Measurements from ENCODE around the gene MSI2.

Gene MSI2

DNA sequence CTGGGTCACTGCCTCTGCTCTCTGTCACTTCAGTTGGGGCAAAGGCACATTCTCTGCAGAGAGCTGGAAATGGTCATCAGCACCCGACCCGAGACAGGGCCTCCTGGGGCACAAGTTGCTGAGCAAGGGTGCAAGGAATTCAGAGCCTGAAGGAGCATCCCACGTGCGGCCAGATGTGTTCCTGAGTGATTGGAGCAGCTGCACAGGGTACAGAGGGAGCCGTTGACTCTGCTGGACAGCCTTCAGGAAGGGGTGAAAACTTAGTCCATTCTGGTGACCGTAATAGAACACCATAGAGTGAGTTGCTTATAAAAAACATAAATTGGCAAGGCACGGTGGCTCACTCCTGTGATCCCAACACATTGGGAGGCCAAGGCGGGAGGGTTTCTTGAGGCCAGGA lies 382.0 kb downstream of the MSI2 start:
- no peak for DNase-seq (ENCODE audit: low read depth in 2 of 2)

DNA sequence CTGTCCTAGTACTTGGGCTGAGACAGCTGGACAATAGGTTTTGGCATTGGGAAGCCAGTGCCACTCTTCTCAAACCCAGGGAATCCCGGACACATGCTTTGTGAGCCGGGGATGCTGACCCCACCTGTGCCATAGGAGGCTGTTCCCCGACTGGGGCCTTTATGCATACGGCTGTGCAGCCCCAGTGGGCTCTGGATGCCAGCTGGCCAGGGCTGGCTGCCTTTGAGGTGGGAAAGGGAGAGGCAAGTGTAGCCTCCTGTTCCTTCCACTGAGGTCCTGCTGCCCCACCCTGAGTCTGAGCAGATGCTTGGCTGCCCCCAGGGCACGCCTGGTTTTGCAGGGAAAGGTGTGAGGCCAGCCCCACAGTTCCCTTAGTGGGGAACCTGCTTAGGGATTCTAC lies 383.1 kb downstream of the MSI2 start:
- no peak for DNase-seq (ENCODE audit: low read depth in 2 of 2)

DNA sequence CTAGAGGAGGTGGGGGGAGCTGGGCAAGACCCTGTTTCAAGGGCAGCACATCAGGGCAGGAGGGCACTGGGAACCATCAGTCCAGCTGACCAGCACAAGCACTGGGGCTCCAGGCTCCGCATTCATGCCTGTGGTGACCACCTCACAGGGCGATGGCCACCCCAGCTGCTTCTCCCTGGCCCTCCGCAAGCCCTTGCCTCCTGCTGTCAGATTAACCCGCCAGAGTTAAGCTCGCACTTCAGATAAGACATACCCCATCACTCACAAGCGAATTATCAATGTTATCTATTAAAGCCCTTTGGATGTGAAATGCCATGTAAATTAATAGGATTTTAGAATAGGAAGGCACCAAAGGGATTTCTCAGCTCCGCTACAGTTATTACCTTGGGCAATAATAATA lies 383.8 kb downstream of the MSI2 start:
- no peak for DNase-seq (ENCODE audit: low read depth in 2 of 2)

DNA sequence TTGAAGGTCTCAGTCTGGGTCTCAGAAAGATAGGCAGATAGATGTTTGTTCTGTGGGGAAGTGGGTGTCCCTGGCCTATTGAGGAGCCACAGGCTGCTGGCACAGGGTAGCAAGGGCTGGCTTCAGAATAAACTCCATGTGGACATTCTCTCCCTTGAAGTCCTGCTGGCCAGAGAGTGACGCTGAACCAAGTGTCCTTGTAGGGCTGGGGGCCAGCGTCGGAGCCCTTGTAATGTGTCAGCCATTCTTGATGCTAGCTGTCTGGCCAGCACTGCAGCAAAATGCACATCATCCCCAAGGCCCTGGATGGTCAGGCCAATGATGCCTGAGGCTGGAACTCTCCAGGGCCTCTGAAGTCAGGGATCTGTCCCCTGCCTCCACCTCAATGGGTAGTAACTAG lies 385.4 kb downstream of the MSI2 start:
- no peak for DNase-seq (ENCODE audit: low read depth in 2 of 2)

DNA sequence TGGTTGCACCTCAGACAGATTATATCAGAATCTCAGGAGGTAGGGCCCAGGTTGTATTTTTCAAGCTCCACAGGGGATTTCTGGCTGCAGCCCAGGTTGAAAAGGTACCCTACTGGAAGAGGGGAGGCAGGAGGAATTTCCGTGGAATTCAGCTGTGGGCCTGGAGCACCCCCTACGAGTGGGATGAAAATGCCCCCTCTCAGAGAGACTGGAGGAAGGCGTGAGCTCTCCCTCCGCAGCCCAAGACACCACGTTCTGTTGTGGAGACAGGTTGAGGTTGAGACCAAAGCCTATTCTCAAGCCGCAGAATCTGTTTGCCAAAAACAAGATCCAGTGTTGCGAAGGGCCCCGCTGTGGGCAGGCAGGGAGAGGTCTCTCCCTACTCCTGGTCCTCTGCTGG lies 386.7 kb downstream of the MSI2 start:
- no peak for DNase-seq (ENCODE audit: low read depth in 2 of 2)

DNA sequence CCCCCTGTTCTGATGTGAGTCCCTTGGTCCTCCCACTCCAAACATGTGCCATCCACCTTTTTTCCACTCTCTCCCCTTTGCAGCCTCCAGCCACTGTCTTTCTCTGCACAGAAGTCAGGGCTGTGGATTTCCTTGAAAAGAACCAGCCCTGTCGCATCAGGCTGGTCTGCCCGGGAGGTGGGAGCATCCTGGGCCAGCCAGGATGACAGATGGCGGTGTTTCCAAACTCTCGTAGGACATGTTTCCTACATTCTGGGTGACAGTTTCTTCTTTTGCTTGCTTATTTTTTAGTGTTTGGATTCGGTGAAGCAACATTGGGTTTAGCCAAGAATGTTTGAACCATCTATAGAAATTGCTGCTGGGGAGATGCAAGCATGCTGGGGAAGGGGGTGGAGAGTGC lies 388.0 kb downstream of the MSI2 start:
- DNase-seq (ENCODE audit: low read depth in 2 of 2): no peak

DNA sequence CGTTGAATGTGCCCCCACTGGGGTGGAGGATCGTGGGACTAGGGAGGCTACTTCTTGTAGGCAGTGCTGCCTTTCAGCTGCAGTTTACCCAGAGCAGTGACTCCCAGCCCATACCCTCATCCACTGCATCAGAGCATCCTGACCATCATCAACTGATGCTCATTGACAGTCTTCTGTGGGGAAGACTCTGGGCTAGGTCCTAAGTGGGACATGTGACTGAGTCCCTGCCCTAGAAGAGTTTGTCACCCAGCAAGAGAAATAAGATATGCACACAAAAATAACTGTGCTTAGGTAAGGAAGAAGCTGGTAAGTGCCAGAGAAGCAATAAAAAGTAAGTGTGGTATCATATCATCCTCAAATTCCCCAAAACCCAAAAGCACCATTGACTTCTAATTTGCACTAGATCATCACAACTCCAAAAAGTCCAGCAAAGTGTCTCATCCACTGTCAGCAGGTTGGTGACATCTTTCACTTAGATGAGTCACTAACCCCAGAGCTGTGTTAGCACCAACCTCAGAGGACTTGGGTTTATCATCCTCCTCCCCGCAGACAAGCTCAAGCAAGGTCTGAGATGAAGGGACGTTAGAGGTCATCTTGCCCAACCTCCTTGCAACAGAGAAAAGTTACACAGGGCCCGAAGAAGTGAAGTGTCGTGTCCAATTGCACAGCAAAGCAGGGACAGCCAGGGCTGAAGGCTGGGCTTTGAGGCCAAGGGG lies 389.8 kb downstream of the MSI2 start:
- DNase-seq (ENCODE audit: low read depth in 2 of 2): no peak

DNA sequence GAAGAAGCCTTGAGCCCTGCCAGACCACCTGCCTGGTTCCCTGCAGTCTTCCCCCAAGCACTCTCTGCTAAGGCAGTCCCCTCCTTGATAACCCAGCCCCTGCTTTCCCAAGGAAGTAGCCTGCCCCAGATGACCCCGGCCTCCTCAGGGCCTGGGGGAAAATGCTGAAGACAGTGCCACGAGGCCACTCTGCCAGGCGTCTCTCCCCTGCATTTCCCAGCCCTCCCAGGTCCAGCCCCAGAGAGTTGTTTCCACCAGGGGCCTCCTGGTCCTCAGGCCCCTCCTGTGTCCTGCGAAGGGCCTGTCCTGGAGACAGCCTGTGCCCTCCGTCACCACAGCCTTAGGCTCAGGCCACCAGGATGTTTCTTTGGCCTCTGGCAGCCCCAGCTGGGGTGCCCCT lies 392.4 kb downstream of the MSI2 start:
- no peak for DNase-seq (ENCODE audit: low read depth in 2 of 2)

DNA sequence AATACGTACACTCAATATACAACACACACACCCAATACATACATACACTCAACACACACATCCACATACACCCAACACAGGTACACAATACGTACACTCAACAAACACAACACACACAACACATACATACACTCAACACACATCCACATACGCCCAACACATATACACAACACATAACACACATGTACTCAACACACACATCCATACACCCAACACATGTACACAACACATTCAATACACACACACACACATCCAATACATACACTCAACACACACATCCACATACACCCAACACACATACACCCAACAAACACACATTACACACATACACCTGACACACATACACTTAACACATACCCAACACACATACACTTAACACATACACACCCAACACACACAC lies 392.9 kb downstream of the MSI2 start:
- no peak for DNase-seq (ENCODE audit: low read depth in 2 of 2)

DNA sequence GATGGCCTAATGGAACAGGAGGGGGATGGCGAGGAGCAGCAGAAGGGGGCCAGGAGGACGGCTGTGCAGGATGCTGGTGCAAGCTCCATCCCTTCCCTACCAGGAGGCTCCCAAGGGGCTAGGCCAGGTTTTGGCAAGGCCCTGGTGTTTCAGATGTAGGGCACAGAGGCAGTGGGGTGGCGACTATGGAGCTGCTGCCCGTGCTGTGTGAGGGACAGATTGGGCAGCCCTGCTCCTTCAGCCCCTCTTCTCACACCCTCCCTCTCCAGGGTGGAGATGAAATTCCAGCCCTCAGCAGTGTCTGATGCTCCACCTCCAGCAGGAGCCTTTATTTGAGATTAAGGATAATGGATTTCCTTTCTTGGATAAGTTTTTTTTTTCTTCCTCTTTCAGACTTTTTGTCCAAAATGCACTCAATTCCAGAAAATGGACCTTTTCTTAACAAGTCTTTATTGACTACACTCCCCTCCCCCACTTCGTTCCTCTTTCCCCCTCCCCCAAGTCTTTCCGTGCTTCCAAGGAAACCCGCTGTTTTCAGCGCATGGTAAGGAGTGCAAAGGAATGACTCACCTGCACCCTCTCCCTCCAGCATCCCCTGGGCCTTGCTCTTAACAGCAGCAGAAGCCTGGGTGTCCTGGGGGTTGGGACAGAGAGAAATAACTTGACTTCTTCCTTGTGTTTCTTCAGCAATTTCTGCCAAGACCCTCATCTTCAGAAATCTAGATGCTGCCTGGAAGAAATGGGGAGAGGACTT lies 393.6 kb downstream of the MSI2 start:
- DNase-seq (ENCODE audit: low read depth in 2 of 2): no peak

DNA sequence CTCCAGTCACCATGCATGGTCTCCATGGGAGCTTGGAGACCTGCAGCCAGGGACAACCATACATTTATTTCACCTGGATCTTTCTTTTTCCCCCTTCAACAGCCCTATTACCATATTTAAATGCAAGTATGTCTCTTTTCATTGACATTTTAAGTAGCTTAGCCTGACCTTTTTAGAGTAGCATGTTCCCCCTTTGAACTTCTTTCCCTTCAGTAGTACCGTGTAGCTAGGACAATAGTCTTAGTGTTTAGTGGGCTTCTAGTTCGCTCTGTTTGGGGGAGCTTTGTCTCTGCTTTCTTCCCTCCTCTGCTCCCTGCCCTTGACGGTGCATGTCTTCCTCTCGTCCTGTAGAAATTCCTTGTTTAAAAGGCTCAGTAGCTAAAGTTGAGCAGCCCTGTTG lies 394.2 kb downstream of the MSI2 start:
- DNase-seq (ENCODE audit: low read depth in 2 of 2): no peak

DNA sequence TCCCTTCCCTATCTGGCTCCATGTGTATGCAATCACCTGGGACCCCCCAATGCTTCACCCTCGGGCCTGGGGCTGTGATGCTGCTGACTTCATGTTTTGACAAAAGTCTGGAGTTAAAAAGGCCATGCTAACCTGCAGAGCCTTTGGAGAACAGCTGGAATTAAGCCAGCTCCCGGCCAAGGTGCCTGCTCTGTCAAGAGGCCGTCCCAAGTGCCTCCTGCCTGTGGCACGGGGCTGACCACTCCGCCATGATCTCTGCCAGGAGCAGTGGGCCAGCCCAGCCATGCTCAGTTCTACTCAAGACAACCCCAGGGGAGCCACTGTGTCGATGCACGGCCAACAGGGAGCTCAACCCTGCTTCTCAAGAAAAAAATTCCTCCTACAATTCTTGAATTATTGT lies 395.1 kb downstream of the MSI2 start:
- no peak for DNase-seq (ENCODE audit: low read depth in 2 of 2)

DNA sequence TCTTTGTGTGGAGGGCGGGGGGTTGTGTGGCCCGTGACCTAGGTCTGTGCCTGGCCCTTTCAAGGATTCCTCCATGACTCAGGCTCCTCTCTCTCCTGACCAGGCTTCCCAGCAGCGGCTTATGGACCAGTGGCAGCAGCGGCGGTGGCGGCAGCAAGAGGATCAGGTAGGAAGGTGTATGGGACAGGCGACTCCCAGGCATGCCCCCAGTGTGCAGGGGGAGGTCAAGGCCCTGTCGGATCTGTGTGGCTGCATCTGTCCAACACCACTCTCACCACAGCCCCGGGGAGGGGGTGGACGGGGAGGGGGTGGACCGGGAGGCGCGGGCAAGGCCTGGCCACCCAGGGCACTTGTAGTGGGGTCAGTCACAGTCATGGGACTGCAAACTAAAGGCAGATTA lies 395.7 kb downstream of the MSI2 start:
- DNase-seq (ENCODE audit: low read depth in 2 of 2): no peak

DNA sequence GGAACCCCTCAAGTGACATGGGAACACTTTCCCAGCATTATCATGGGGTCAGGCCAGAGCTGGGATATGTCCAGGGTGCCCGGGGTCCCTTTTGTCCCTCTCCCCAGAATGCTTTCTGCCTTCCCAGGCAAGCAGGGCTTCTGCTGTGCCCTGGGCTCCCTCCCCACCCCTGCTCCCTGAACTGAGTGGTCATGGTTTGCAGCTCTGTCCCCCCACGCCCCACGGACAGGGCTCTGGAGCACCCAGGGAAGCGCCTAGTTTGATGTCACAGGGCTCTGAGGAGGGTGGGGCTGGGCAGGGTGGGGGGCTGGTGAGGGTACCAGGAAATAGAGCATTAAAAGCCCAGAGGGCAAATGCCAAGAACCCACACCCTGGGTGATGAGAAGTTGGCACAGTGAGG lies 396.5 kb downstream of the MSI2 start:
- no peak for DNase-seq (ENCODE audit: low read depth in 2 of 2)

DNA sequence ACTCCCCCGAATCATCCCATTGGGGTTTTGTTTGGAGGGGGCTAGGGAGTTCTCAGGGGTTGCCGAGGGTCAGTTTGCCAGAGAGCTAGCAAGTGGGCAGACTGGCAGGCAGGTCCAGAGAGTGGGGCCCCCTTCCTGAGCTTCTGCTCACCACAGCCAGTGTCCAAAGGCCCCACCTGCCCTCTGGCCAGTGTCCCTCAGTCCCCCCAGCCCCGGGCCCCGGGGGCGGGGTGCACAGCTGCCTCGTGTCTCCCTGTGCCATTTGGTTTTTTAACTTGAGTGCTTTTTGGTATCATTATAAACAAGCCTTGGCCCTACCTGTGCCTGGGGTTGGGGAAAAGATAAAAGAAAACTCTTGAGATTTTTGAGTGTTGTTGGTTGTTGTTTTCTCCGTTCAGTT lies 397.0 kb downstream of the MSI2 start:
- DNase-seq (ENCODE audit: low read depth in 2 of 2): no peak

DNA sequence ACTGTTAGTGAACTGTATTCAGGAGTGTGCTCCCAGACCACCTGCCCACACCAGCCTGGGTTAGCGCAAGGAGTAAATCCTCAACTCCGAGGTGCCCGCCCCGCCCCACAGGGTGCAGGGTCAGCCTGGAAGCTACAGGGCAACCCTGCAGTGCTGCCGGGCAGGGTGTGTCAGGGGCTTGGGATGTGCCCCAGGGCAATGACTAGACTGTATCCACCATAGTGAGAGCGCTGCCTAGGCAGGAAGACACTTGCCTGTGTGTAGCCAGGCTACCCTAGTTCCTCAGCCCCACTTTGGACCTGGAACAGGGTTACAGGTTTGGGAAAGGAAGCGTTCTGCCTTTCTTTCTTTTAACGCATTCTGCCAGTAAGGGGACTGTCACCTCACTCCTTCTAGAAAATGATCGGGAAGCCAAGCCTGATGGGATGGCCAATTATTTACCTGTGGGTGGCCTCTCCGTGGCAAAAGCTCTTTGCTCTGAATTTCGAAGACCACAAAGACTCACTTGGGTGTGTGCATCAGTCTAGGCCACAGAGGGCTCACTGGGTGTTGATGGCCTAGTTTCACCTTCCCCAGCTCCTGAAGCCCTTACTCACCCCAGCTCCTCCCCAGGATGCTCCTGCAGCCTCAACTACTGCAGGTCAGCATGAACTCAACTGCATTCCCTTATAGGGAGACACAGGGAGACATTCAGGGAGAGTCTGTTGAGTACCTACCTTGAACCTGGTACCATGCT lies 397.9 kb downstream of the MSI2 start:
- DNase-seq (ENCODE audit: low read depth in 2 of 2): no peak

DNA sequence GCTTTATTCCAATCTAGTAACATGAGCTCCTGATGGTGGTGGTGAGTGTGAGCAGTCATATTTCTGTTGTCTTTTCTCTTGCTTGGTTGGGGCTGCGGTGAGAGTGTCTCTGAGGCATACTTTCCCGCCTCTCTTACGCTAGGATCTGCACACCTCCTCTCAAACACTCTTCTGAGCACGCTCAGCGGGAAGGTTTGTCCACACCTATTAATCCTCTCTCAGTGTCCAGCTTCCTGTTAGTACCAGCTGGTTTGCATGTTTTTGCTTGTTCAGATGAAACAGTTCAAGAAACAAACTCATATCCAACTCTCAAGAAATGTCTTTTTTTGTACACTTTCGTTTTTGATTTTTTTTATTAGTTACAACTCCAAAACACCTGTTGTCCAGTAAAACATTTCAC lies 399.2 kb downstream of the MSI2 start:
- DNase-seq (ENCODE audit: low read depth in 2 of 2): no peak

DNA sequence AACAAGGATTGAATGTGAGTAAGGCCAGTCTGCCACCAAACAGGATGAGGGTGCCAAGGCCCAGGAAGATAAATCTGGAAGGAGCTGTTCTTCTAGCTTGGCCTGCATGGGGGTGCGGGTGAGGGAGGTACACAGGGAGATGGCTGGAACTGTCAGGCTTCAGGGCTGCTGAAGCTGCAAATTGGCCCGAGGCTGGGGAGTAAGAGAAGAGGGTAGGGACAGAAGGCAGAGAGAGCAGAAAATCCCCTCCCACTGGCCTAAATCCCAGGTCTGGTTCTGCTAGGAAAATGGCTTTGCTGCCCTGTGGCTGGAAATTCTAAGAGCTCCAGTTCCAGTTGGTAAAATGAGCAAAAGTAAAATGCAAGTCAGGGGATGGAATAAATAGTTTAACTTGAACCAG lies 400.9 kb downstream of the MSI2 start:
- DNase-seq (ENCODE audit: low read depth in 2 of 2): no peak

DNA sequence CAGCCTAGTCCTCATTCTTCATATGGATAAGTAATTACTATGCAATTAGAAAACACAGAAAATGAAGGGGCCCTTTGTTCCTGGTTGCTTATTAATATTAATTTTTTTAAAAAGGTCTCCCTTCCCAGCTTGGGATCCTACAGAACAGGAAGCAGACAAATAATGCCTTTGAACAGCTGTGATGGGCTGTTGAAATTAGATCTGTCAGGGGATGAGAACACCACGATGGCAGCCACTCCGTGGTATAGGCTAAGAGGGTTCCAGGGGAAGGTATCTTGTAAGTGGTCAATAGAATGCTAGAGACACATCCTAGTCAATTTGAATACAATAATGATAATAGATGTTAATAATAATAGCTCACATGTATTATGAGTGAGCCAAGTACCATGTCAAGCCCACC lies 405.7 kb downstream of the MSI2 start:
- DNase-seq (ENCODE audit: low read depth in 2 of 2): no peak

DNA sequence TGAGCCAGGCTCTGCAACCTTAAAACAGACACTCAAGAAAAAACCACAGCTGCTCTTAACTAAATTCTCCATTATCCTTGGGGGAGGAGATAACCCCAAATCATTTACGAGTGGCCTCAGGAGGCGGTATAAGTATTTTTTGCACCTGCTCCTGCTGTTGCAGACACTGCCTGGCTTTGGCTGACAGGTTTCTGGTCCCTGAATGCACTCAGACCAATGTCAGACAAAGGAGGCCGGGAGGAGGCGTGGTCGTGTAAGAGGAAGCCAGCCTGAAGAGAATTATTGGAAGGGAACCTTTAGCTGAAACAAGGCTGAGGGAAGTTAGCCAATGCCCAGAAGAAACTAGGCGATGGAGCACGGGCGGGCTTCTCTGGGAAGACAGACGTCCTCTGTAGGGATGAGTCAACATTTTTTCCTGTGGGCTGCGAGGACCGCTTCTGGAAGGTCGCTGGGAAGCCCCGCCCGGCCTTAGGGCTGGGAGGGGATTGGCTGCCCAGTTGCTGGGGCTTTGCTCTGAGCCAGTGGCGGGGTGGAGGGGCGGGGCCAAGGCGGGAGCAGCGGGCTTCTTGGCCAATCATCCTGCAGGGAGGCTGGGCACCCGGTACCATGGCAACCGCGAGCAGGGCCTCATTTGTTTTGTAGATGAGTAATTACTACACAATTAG lies 406.5 kb downstream of the MSI2 start:
- no peak for DNase-seq (ENCODE audit: low read depth in 2 of 2)

DNA sequence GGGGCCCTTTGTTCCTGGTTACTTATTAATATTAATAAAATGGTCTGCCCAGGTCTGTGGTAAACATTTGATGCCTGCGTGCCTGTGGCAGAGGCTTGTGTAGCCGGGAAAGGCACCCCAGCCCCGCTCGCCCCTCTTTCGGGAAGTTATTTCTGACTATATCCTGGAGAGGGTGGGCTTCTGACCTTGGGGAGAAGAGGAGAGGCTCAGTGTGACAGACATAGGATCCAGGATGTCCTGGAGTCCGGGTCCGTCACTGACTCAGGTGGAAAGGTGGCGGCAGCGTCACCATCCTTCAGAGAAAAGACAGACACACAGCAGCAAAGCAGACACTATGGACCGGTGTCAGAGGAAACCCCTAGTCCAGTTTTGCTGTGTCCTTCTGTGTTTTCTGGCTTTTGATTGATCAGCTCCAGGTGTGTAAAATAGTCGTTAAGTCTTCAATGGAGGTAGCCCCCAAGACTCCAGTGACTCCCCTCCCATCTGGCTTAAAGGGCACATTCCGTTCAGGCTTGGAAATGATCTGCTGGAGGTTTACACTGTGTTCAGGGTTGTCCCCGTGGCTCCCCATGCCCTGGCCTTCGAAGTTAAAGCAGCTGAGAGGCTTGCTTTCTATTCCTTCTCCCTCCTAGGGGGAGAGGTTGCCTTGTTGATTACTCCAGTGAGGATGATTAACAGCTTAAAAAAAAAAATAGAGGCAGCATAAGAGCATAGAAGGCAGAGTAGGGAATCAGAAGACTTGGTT lies 407.2 kb downstream of the MSI2 start:
- no peak for DNase-seq (ENCODE audit: low read depth in 2 of 2)

DNA sequence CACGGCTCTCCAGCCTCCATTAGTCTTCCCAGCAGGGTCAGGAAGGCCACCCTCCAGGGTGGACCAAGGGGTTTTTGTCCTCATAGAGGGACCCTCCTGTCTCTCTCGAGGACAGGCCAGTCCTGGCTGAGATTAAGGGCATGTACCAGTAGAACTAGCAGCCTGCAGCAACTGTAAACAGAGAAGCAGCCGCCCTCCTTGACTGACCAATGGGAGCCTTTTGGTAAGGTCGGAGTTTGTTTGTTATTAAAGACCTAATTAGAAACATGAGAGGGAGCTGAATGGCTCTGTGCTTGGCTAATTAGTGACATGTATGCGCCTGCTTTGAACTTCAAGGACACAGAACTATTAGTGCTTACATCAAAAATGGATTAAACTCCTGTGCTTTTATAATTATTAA lies 408.8 kb downstream of the MSI2 start:
- DNase-seq (ENCODE audit: low read depth in 2 of 2): no peak
